ENCODE data around the gene MAGEA11.

GRCh38 chrX:149715468-149715867 lies 3.6 kb downstream of the MAGEA11 start:
- TF ChIP-seq CTCF (conservative IDR thresholded peaks at IDR 0.05; ENCODE audit: low read depth in 2 of 2) = no peak
- no peak for TF ChIP-seq EZH2 (IDR thresholded peaks at IDR 0.05; ENCODE audit: low read depth, unreplicated experiment)
- TF ChIP-seq JUNB (IDR thresholded peaks at IDR 0.05; ENCODE audit: unreplicated experiment) = no peak
- TF ChIP-seq ZNF114 (CRISPR knock-in tag; IDR thresholded peaks at IDR 0.05) = no peak
- no peak for TF ChIP-seq POLR2AphosphoS5 (IDR thresholded peaks at IDR 0.05; ENCODE audit: low read depth)
- TF ChIP-seq CREB1 (CRISPR knock-in tag; IDR thresholded peaks at IDR 0.05; ENCODE audit: low read depth) = no peak
- TF ChIP-seq REST (IDR thresholded peaks at IDR 0.05; ENCODE audit: unreplicated experiment) = no peak
- TF ChIP-seq EZH2phosphoT487 (IDR thresholded peaks at IDR 0.05; ENCODE audit: unreplicated experiment) = no peak
- TF ChIP-seq ZNF331 (CRISPR knock-in tag; IDR thresholded peaks at IDR 0.05; ENCODE audit: low read depth) = no peak
- no peak for TF ChIP-seq STAT1 (IDR thresholded peaks at IDR 0.05; ENCODE audit: unreplicated experiment)
- TF ChIP-seq NANOG (IDR thresholded peaks at IDR 0.05; ENCODE audit: borderline replicate concordance) = no peak
- TF ChIP-seq ETS1 (IDR thresholded peaks at IDR 0.05) = no peak

Measured in GM23338 (cell line).